ENCODE measurements around the gene ZBTB7B. TPM values are rescaled to one million over a fixed set of nuclear protein-coding genes. Genes with fewer than 3 reads are reported as not detected.
A peak's percentile ranks its signal among the peaks of the same experiment; 100 is the strongest.

The ZBTB7B gene
- polyA plus RNA-seq, 2 of the 4 experiments (the other 2 are of a cell fraction): 20.5 to 30.7 TPM

DNA sequence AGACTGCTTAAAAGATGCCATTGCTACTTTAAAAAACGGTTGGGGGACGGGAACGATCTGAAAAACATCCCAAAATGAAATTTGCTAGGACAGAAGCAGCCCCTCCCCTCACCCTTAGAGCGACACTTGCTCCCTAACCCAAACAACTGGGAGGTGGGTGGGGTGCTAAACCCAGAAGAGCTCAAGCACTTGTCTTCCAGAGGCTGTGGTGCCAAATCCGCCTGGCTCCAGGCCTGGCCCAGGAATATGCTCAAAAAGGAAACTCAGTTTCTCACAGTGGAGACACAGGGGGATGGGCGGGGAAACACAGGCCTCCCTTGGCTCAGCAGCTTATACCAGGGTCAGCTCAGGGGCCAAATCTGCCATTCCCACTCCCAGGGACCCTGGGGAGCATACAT is 46.1 kb upstream of the ZBTB7B start:
- peak overlapping the region; percentile 93 for H3K4me2 ChIP-seq
- no peak for FAIRE-seq
- WGBS (ENCODE audit: missing lambda C conversion rate): 33% methylated on average over 6 of the region's 6 CpGs
- POLR2A ChIA-PET: interaction anchor here (1.1 to 2.4 kb wide), 4 partner anchors 9 to 38 kb away, joined by 4 to 26 read pairs (median 7); partner anchors contain the start of genes CKS1B, LENEP and SHC1
- H3K4me1 ChIP-seq: peaks cover 27% of the 10 kb centered on the region
- H3K4me3 ChIP-seq: peak overlapping the region; percentile 49
- ATAC-seq: no peak
- DNase-seq (ENCODE audit: low read depth in 1 of 2, low spot score in 1 of 2): no peak
- CTCF ChIA-PET: interaction anchor here (1.6 kb wide), 1 partner anchor 128 kb away, joined by 6 read pairs; no protein-coding TSS in a partner anchor
- TF ChIP-seq BCL3 (IDR thresholded peaks at IDR 0.05) (no peak), E2F6 (IDR thresholded peaks at IDR 0.05; ENCODE audit: borderline replicate concordance, low read depth) (no peak), MYC (IDR thresholded peaks at IDR 0.05; ENCODE audit: borderline replicate concordance, low read length) (no peak), POLR2A (IDR thresholded peaks at IDR 0.05; ENCODE audit: low read length) (no peak), RAD21 (conservative IDR thresholded peaks at IDR 0.05 in 1 of 2, IDR thresholded peaks at IDR 0.05 in 1 of 2) (no peak), ESRRA (IDR thresholded peaks at IDR 0.05; ENCODE audit: borderline replicate concordance, low read length) (no peak)
- TF ChIP-seq, protein P1, sequence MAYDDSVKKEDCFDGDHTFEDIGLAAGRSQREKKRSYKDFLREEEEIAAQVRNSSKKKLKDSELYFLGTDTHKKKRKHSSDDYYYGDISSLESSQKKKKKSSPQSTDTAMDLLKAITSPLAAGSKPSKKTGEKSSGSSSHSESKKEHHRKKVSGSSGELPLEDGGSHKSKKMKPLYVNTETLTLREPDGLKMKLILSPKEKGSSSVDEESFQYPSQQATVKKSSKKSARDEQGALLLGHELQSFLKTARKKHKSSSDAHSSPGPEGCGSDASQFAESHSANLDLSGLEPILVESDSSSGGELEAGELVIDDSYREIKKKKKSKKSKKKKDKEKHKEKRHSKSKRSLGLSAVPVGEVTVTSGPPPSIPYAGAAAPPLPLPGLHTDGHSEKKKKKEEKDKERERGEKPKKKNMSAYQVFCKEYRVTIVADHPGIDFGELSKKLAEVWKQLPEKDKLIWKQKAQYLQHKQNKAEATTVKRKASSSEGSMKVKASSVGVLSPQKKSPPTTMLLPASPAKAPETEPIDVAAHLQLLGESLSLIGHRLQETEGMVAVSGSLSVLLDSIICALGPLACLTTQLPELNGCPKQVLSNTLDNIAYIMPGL (CRISPR knock-in tag; IDR thresholded peaks at IDR 0.05; ENCODE audit: borderline replicate concordance): no peak
- no peaks in the 10 kb centered on the region for H3K9me3 ChIP-seq
- peak overlapping the region; percentile 49 to 82 for H3K27ac ChIP-seq

- ATAC-seq (no peak), FAIRE-seq (no peak), DNase-seq (ENCODE audit: low read depth in 1 of 2, low spot score in 1 of 2) (no peak)
- POLR2A ChIA-PET: interaction anchor here (2.3 to 2.4 kb wide), 2 partner anchors 14 to 17 kb away, joined by 10 to 26 read pairs; partner anchors contain the start of genes CKS1B and SHC1
- CTCF ChIA-PET: interaction anchor here (1.6 kb wide), 1 partner anchor 128 kb away, joined by 6 read pairs; no protein-coding TSS in a partner anchor
- Histone ChIP-seq H3K4me2 (peak overlapping the region; percentile 93), H3K4me1 (peaks cover 27% of the 10 kb centered on the region), H3K27ac (0 out of 6 replicates have a peak overlapping the region, but pooled peaks of 1 of the 2 experiments have one; percentile 11), H3K4me3 (no peak overlapping the region), H3K9me3 (no peaks in the 10 kb centered on the region)
- TF ChIP-seq, protein P1 (CRISPR knock-in tag; IDR thresholded peaks at IDR 0.05; ENCODE audit: borderline replicate concordance): no peak
- TF ChIP-seq TFCP2L1 (CRISPR knock-in tag; IDR thresholded peaks at IDR 0.05): no peak
- TF ChIP-seq EHMT2 (IDR thresholded peaks at IDR 0.05; ENCODE audit: low read depth): no peak
- TF ChIP-seq HOXB5 (CRISPR knock-in tag; IDR thresholded peaks at IDR 0.05): no peak
- TF ChIP-seq, protein P2, sequence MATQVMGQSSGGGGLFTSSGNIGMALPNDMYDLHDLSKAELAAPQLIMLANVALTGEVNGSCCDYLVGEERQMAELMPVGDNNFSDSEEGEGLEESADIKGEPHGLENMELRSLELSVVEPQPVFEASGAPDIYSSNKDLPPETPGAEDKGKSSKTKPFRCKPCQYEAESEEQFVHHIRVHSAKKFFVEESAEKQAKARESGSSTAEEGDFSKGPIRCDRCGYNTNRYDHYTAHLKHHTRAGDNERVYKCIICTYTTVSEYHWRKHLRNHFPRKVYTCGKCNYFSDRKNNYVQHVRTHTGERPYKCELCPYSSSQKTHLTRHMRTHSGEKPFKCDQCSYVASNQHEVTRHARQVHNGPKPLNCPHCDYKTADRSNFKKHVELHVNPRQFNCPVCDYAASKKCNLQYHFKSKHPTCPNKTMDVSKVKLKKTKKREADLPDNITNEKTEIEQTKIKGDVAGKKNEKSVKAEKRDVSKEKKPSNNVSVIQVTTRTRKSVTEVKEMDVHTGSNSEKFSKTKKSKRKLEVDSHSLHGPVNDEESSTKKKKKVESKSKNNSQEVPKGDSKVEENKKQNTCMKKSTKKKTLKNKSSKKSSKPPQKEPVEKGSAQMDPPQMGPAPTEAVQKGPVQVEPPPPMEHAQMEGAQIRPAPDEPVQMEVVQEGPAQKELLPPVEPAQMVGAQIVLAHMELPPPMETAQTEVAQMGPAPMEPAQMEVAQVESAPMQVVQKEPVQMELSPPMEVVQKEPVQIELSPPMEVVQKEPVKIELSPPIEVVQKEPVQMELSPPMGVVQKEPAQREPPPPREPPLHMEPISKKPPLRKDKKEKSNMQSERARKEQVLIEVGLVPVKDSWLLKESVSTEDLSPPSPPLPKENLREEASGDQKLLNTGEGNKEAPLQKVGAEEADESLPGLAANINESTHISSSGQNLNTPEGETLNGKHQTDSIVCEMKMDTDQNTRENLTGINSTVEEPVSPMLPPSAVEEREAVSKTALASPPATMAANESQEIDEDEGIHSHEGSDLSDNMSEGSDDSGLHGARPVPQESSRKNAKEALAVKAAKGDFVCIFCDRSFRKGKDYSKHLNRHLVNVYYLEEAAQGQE (IDR thresholded peaks at IDR 0.05): no peak
- WGBS (ENCODE audit: missing lambda C conversion rate): 65% methylated on average over 9 of the region's 9 CpGs
Measured at GRCh38 chr1:154957091-154957657, 45.4 kb upstream of the ZBTB7B start.

Measured in A549 (cell line).